ENCODE results near the gene RASAL2.

DNA sequence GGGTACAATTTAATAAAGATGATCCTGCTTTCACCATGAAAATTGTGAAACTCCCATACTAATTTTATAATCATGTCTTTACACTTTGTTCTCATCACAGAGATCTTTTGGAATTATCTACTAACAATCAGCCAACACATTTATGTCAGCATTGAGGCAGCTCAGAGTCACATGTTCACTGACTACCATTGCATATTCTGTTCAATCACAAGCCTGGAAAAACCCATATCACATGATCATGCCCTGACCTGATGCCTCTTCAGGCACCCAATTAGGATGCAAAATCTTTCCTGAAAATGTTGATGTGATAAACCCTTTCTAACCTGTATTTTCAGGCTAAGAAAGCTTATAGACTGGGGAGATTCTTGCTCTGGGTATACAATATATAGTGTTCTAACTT, 21.6 kb upstream of the RASAL2 start:
- TF ChIP-seq, protein P1, sequence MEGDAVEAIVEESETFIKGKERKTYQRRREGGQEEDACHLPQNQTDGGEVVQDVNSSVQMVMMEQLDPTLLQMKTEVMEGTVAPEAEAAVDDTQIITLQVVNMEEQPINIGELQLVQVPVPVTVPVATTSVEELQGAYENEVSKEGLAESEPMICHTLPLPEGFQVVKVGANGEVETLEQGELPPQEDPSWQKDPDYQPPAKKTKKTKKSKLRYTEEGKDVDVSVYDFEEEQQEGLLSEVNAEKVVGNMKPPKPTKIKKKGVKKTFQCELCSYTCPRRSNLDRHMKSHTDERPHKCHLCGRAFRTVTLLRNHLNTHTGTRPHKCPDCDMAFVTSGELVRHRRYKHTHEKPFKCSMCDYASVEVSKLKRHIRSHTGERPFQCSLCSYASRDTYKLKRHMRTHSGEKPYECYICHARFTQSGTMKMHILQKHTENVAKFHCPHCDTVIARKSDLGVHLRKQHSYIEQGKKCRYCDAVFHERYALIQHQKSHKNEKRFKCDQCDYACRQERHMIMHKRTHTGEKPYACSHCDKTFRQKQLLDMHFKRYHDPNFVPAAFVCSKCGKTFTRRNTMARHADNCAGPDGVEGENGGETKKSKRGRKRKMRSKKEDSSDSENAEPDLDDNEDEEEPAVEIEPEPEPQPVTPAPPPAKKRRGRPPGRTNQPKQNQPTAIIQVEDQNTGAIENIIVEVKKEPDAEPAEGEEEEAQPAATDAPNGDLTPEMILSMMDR (IDR thresholded peaks at IDR 0.05): no peak
- no peak for TF ChIP-seq EZH2 (IDR thresholded peaks at IDR 0.05; ENCODE audit: borderline replicate concordance, insufficient read depth, low read depth, low read length, poor library complexity, severe bottlenecking)
